ENCODE results near the gene ARID1B. TPM values are rescaled to one million over a fixed set of nuclear protein-coding genes. Genes with fewer than 3 reads are reported as not detected.

The ARID1B gene
- total and polyA plus RNA-seq, 4 donors, result 7.0 to 49.0 (median 24.2) TPM

DNA sequence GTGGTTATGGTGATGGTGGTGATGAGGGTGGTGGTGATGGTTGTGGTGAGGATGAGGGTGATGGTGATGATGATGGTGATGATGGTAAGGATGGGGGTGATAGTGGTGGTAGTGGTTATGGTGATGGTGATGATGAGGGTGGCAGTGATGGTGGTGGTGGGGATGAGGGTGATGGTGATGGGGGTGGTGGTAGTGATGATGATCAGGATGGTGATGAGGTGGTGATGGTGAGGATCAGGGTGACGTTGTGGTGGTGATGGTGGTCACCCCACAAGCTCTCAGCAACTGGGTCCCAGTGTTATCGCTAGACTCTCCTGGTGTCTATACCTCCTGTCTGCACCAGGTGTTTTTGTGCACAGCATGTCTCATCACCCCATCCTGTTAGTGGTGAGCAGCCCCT is 461.2 kb downstream of the ARID1B start:
- 93% methylated on average over 2 of the region's 2 CpGs for WGBS
- no peak overlapping the region for H3K9ac ChIP-seq (ENCODE audit: low read depth in 1 of 2, low read length in 2 of 2)
- no peak for DNase-seq (ENCODE audit: low spot score)
- H3K36me3 ChIP-seq (ENCODE audit: control insufficient read depth in 4 of 4, insufficient read depth in 3 of 4, low read depth in 1 of 4, low read length in 3 of 4), result no peaks in the 10 kb centered on the region
- peaks cover 8 to 16% (median 13%) of the 10 kb centered on the region in 4 donors for H3K4me1 ChIP-seq (ENCODE audit: control insufficient read depth in 4 of 4, insufficient read depth in 4 of 4, low read length in 3 of 4)
- no peak overlapping the region for H3K4me3 ChIP-seq (ENCODE audit: low read depth in 1 of 3, low read length in 3 of 3)
- peaks cover 0 to 7% (median 0%) of the 10 kb centered on the region in 4 donors for H3K27me3 ChIP-seq (ENCODE audit: control insufficient read depth in 4 of 4, insufficient read depth in 4 of 4, low read length in 3 of 4)
- TF ChIP-seq MAX (IDR thresholded peaks at IDR 0.05), result no peak
- TF ChIP-seq, protein P1, sequence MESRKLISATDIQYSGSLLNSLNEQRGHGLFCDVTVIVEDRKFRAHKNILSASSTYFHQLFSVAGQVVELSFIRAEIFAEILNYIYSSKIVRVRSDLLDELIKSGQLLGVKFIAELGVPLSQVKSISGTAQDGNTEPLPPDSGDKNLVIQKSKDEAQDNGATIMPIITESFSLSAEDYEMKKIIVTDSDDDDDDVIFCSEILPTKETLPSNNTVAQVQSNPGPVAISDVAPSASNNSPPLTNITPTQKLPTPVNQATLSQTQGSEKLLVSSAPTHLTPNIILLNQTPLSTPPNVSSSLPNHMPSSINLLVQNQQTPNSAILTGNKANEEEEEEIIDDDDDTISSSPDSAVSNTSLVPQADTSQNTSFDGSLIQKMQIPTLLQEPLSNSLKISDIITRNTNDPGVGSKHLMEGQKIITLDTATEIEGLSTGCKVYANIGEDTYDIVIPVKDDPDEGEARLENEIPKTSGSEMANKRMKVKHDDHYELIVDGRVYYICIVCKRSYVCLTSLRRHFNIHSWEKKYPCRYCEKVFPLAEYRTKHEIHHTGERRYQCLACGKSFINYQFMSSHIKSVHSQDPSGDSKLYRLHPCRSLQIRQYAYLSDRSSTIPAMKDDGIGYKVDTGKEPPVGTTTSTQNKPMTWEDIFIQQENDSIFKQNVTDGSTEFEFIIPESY (IDR thresholded peaks at IDR 0.05), result no peak
- TF ChIP-seq, protein P2, sequence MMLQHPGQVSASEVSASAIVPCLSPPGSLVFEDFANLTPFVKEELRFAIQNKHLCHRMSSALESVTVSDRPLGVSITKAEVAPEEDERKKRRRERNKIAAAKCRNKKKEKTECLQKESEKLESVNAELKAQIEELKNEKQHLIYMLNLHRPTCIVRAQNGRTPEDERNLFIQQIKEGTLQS (IDR thresholded peaks at IDR 0.05), result no peak
- TF ChIP-seq FOXA1 (IDR thresholded peaks at IDR 0.05), result no peak
- TF ChIP-seq FOXA2 (IDR thresholded peaks at IDR 0.05), result no peak
- no peak for TF ChIP-seq HNF4A (conservative IDR thresholded peaks at IDR 0.05)
- TF ChIP-seq TAF1 (conservative IDR thresholded peaks at IDR 0.05), result no peak
- TF ChIP-seq, protein P3, sequence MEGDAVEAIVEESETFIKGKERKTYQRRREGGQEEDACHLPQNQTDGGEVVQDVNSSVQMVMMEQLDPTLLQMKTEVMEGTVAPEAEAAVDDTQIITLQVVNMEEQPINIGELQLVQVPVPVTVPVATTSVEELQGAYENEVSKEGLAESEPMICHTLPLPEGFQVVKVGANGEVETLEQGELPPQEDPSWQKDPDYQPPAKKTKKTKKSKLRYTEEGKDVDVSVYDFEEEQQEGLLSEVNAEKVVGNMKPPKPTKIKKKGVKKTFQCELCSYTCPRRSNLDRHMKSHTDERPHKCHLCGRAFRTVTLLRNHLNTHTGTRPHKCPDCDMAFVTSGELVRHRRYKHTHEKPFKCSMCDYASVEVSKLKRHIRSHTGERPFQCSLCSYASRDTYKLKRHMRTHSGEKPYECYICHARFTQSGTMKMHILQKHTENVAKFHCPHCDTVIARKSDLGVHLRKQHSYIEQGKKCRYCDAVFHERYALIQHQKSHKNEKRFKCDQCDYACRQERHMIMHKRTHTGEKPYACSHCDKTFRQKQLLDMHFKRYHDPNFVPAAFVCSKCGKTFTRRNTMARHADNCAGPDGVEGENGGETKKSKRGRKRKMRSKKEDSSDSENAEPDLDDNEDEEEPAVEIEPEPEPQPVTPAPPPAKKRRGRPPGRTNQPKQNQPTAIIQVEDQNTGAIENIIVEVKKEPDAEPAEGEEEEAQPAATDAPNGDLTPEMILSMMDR (IDR thresholded peaks at IDR 0.05; ENCODE audit: low read depth, low read length, missing input control), result no peak
- TF ChIP-seq SP1 (IDR thresholded peaks at IDR 0.05), result no peak
- H3K9me3 ChIP-seq (ENCODE audit: control insufficient read depth in 4 of 4, low read length in 3 of 4), result no peaks in the 10 kb centered on the region
- H3K27ac ChIP-seq (ENCODE audit: low read depth in 1 of 2, low read length in 2 of 2), result no peak overlapping the region

- no peak overlapping the region for H3K27ac ChIP-seq (ENCODE audit: low read depth in 1 of 2, low read length in 2 of 2)
- DNase-seq (ENCODE audit: low spot score), result no peak
- no peak overlapping the region for H3K4me3 ChIP-seq (ENCODE audit: low read depth in 1 of 3, low read length in 3 of 3)
- H3K36me3 ChIP-seq (ENCODE audit: control insufficient read depth in 4 of 4, insufficient read depth in 3 of 4, low read depth in 1 of 4, low read length in 3 of 4), result no peaks in the 10 kb centered on the region
- no peak overlapping the region for H3K9ac ChIP-seq (ENCODE audit: low read depth in 1 of 2, low read length in 2 of 2)
- peaks cover 8 to 16% (median 13%) of the 10 kb centered on the region in 4 donors for H3K4me1 ChIP-seq (ENCODE audit: control insufficient read depth in 4 of 4, insufficient read depth in 4 of 4, low read length in 3 of 4)
- WGBS, result 72% methylated on average over 3 of the region's 3 CpGs
- TF ChIP-seq SP1 (IDR thresholded peaks at IDR 0.05), result no peak
- no peak for TF ChIP-seq FOXA1 (IDR thresholded peaks at IDR 0.05)
- TF ChIP-seq RXRA (IDR thresholded peaks at IDR 0.05), result no peak
- TF ChIP-seq FOXA2 (IDR thresholded peaks at IDR 0.05), result no peak
- no peak for TF ChIP-seq TAF1 (conservative IDR thresholded peaks at IDR 0.05)
- no peak for TF ChIP-seq RAD21 (IDR thresholded peaks at IDR 0.05)
- TF ChIP-seq, protein P3 (IDR thresholded peaks at IDR 0.05; ENCODE audit: low read depth, low read length, missing input control), result no peak
- TF ChIP-seq JUND (IDR thresholded peaks at IDR 0.05), result no peak
- TF ChIP-seq, protein P1 (IDR thresholded peaks at IDR 0.05), result no peak
- TF ChIP-seq, protein P2 (IDR thresholded peaks at IDR 0.05), result no peak
- TF ChIP-seq EGR1 (IDR thresholded peaks at IDR 0.05; ENCODE audit: low read depth in 2 of 2), result no peak
- no peak for TF ChIP-seq REST (IDR thresholded peaks at IDR 0.05)
- TF ChIP-seq HNF4G (IDR thresholded peaks at IDR 0.05), result no peak
- TF ChIP-seq YY1 (IDR thresholded peaks at IDR 0.05), result no peak
- TF ChIP-seq HNF4A (conservative IDR thresholded peaks at IDR 0.05), result no peak
- TF ChIP-seq GABPA (IDR thresholded peaks at IDR 0.05 in 1 of 2, conservative IDR thresholded peaks at IDR 0.05 in 1 of 2), result no peak
- no peak for TF ChIP-seq MAX (IDR thresholded peaks at IDR 0.05)
- no peak for TF ChIP-seq NR2F2 (IDR thresholded peaks at IDR 0.05)
- peaks cover 0 to 1% (median 0%) of the 10 kb centered on the region in 4 donors for H3K9me3 ChIP-seq (ENCODE audit: control insufficient read depth in 4 of 4, low read length in 3 of 4)
- H3K27me3 ChIP-seq (ENCODE audit: control insufficient read depth in 4 of 4, insufficient read depth in 4 of 4, low read length in 3 of 4), result peaks cover 0 to 7% (median 0%) of the 10 kb centered on the region in 4 donors
Observed at GRCh38 chr6:157239148-157239547, 462.0 kb downstream of the ARID1B start.

Measured in liver (tissue), 9 donors.